Fibroblast of lung (primary cell): Measurements from ENCODE around the gene SLC25A25.

ENCODE experiments used
- CTCF ChIP-seq, 2 donors: IDR thresholded peaks in 1 of 2; conservative IDR thresholded peaks in 1 of 2; 1 replicate in 1 of 2; 2 replicates in 1 of 2; pipeline ENCODE4 v1.5.1; 2011 to 2012; ENCODE audit warnings: low read length in 2 of 2, control low read depth in 1 of 2, inconsistent platforms in 1 of 2, low read depth in 1 of 2, mild to moderate bottlenecking in 1 of 2
- EZH2 ChIP-seq: IDR thresholded peaks from 2 replicates; pipeline ENCODE4 v1.5.1; 2012; ENCODE audit warnings: low read length, control low read depth, mild to moderate bottlenecking; ENCODE audit errors: missing control alignments

GRCh38 chr9:128105538-128106175, 37.6 kb downstream of the SLC25A25 start:
- no peak for TF ChIP-seq CTCF (conservative IDR thresholded peaks at IDR 0.05 in 1 of 2, IDR thresholded peaks at IDR 0.05 in 1 of 2; ENCODE audit: low read depth in 1 of 2, low read length in 2 of 2)
- no peak for TF ChIP-seq EZH2
